Measurements from ENCODE around the gene HMGXB3.
"Not testable (repeated sequence)": the region's sequence is repeated elsewhere in the genome, so short reads cannot be mapped to it uniquely, and the experiment has no call there.

HMGXB3 gene

GRCh38 chr5:150021491-150022157 is 21.1 kb downstream of the HMGXB3 start:
- DNase-seq, result no peak

DNA sequence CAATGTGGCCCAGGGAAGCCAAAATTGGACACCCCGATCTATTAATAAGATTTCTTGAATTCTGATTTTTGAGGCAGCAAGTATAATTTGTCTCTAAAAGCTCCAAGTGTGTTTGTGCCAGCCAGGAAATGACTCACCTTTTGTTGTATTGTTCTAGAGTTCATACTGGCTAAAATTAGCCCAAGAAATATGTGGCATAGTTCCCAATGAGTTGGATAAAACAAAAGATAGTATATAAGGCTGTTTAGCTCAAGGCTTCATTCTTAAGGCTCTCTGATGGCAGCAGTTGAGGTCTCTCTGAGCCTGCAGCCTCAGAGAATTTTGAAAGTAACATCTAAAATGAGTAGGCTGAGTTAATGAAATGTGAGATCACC is 21.6 kb downstream of the HMGXB3 start:
- no peak for DNase-seq

DNA sequence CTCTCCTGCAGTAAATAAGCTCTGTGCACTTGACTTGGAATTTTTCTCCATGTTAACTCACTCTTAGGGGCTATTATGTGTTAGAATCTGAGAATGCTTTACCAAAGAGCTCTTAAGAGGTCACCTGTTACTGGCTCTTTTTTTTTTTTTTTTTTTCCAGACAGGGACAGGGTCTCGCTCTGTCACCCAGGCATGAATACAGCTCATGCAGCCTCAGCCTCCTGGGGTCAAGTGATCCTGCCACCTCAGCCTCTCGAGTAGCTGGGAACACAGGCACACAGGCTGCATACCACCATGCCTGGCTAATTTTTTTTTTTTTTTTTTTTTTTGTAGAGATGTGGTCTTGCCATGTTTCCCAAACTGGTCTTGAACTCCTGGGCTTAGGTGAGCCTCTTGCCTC is 22.1 kb downstream of the HMGXB3 start:
- no peak for DNase-seq

DNA sequence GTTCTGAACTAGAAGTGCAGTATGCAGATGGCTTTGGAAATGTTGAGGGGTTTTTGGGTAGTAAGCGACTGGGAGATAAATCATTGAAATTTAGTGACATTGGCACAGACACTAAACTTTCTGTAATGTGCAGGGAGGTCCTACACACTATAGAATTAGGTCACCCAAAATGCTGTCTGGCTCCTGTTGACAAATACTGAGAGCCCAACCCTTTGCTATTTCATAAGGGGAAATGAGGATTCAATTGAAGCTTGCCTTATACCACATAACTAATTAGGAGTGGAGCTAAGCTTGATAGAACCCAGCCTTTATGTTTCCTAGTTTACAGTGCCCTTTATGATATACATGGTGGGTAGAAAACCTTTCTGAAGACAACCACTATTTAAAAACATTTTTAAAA is 22.6 kb downstream of the HMGXB3 start:
- no peak for DNase-seq

DNA sequence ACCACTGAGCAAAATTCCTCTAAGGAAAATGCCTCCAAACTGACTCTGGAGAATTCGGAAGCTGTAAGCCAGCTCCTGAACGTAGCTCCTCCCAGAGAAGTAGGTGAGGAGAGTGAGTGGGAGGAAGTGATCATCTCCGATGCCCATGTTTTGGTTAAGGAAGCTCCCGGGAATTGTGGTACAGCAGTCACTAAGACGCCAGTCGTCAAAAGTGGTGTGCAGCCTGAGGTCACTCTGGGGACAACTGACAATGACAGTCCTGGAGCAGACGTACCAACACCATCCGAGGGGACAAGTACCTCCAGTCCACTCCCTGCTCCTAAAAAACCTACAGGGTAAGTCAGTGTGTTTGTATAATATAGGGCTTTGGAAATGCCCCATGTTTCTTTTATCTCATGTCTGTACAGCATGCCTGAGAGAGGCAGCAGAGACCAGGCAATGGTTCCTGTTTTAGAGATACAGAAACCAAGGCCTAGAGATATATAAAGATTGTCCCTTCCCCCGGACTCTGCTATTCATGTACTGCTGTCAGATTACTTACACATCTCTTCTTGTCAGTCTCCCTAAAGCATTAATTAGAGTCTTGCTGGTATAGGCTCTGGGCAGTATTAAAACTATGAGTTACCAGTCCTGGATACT is 23.9 kb downstream of the HMGXB3 start:
- DNase-seq, result no peak

- no peak for DNase-seq
Observed at GRCh38 chr5:150026682-150027172, 26.2 kb downstream of the HMGXB3 start.

DNA sequence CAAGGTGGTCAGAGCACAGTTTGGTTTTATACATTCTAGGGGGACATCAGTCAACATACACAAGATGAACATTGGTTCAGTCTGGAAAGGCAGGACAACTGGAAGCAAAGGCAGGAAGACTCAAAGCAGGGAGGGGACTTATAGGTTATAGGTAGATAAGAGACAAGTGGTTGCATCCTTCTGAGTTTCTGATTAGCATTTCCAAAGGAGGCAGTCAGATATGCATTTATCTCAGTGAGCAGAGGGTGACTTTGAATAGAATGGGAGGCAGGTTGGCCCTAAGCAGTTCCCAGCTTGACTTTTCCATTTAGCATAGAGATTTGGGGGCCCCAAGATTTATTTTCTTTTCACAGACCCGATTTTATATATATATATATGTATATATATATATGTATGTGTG is 27.5 kb downstream of the HMGXB3 start:
- DNase-seq, result not testable (repeated sequence)

GRCh38 chr5:150033334-150033733 is 32.8 kb downstream of the HMGXB3 start:
- no peak for DNase-seq

- DNase-seq, result no peak
Observed at GRCh38 chr5:150034662-150035061, 34.1 kb downstream of the HMGXB3 start.

DNA sequence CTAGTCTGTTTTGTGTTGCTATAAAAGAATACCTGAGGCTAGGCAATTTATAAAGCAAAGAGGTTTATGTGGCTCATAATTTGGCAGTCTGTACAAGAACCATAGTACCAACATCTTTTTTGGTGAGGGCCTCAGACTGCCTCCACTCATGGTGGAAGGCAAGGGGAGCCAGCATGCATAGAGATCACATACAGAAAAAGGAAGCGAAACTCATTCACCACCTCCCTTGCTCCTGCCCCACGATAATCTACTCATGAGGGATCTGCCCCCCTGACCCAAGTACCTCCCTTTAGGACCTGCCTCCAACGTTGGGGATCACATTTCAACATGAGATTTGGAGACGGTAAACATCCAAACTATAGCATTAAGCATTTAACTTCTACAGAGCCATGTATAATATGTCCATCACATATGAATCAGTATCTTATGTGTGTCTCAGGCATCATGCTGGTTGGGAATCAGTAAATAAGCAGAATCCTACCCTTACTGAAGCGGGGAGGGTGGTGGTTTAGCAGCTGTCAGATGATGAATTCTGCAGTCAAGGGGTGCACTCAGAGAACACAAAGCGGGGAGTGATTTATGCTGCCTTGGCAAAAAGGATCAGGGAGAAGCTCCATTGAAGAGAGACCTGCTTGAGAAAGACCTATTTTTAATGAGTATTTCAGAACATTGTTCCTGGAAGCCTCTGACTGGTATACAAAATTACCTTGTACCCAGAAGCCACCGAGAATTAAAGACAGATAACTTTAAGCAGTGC is 34.8 kb downstream of the HMGXB3 start:
- DNase-seq, result no peak

- DNase-seq, result no peak
Observed at GRCh38 chr5:150036513-150036912, 36.0 kb downstream of the HMGXB3 start.

DNA sequence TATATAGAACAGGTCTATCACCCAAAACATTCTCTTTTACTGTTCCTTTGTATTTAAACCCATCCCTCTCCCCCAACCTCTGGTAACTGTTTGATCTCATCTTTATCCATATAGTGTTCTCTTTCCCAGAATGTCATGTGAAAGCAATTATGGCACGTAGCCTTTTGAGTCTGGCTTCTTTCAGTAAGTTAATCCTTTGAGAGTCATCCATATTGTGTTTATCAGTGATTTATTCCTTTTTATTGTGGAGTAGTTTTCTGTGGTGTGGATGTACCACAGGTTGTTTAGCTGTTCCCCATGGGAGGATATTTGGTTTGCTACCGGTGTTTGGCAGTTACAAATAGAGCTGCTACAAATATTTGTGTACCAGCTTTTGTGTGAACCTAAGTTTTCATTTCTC is 38.0 kb downstream of the HMGXB3 start:
- no peak for DNase-seq

DNA sequence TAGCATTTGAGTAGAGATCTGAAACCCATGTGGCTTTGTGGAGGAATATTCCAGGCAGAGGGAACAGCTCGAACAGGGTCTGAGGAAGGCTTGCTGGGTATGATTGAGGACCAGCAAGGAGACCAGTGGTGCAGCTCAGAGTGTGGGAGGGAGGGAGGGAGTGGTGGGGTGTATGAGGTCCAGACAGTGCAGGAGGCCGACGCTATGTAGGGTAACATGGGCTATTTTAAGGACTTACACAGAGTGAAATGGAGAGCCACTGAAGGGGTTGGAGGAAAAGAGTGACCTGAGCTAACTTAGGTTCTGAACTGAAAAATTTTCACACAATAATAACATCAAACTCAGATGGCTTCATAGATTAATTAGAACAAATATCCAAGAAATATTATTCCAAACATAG is 41.9 kb downstream of the HMGXB3 start:
- no peak for DNase-seq

- DNase-seq, result no peak
Observed at GRCh38 chr5:150043657-150044328, 43.3 kb downstream of the HMGXB3 start.

GRCh38 chr5:150044329-150044681 is 43.8 kb downstream of the HMGXB3 start:
- no peak for DNase-seq

GRCh38 chr5:150044712-150045111 is 44.2 kb downstream of the HMGXB3 start:
- DNase-seq, result no peak

DNA sequence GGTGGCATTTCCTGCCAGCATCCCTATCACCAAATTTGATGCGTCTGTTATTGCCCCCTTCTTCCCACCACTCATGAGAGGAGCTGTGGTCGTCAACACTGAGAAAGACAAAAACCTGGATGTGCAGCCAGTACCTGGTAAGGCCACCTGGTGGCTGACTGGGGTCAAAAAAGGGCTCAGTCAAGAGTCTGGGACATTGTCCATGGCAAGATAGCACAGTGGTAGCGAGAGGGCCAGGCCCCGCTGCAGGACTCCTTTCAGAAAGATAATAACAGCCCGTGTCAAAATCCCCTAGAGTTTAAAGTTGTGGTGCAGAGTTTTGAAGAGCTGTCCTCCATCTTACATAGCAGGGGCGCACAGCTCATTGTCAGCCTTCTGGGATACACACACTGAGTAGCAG is 45.0 kb downstream of the HMGXB3 start:
- no peak for DNase-seq

DNA sequence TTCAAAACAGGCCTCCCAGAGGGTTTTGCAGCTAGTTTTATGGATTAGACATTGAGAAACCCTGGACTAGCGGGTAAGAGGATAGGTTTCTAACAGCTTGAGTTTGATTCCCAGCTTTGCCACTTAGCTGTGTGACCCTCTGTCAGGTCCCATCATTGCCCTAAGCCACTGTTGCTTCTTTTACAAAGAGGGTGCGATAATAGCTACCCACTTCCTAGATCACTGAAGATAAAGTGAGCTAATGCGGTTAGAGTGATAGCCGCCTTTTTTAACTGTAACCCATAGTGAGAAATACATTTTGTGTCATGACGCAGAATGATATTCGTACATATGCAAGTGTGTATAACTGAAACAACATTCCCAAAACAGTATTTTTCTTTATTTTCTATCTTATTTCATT is 45.5 kb downstream of the HMGXB3 start:
- no peak for DNase-seq

- DNase-seq, result not testable (repeated sequence)
Observed at GRCh38 chr5:150050172-150050811, 49.8 kb downstream of the HMGXB3 start.

DNA sequence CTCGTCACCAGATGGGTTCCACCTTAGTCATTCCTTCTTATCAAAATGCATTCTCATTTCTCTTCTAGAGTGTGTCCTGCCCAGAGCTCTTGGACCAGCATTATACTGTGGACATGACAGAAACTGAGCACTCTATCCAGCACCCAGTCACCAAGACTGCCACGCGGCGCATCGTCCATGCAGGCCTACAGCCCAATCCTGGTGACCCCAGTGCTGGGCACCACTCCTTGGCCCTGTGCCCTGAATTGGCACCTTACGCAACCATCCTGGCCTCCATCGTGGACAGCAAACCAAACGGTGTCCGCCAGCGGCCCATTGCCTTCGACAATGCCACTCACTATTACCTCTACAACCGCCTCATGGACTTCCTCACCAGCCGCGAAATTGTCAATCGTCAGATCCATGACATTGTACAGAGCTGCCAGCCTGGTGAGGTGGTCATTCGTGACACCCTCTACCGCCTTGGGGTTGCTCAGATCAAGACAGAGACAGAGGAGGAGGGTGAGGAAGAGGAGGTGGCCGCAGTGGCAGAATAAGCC is 51.2 kb downstream of the HMGXB3 start:
- DNase-seq, result no peak

DNA sequence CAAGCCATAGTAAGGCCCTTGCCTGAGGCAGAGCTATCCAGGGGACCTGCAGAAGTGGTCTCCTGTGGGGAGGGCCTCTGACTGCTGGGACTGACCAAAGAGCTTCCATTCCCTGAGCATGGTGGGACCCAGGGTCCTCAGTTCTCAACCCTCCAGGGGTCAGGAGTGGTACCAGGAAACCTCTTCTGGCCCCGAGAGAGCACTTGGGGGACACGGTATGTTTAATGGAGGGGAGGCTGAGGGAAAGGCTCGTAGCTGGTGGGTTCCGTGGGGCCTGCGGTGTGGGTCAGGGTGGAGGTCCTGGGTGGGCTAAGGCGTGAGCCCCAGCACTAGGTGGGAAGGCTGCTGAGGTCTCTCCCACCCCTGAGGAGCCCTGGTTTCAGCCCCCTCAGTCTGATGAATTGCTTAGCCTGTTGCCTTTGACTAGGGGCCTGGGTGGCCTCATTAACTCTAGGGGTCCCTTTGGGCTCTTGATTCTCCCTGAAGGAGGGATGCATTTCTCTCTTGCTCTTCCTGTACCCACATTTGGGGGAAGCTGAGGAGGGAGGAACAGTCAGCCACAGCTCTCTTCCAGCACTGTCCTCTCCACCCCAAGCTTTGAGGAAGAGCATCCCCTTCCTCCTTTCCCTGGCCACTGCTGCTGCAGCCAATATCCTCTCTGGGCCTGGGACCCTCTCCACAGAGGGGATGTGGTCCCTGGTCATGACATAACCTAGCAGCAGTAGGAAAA is 51.9 kb downstream of the HMGXB3 start:
- no peak for DNase-seq
